H1 (cell line): Measurements from ENCODE around the gene ANKRD53. TPM values are rescaled to one million over a fixed set of nuclear protein-coding genes. Genes with fewer than 3 reads are reported as not detected.

Experiments used
- CEBPB ChIP-seq: IDR thresholded peaks from 2 replicates; pipeline ENCODE4 v1.6.1; 2012; ENCODE audit warnings: low read depth, low read length
- CREB1 ChIP-seq: IDR thresholded peaks from 2 replicates; pipeline ENCODE4 v1.6.1; 2012; ENCODE audit warnings: inconsistent platforms
- CTBP2 ChIP-seq: IDR thresholded peaks from 2 replicates; pipeline ENCODE4 v1.7.0; 2011; ENCODE audit warnings: borderline replicate concordance, mild to moderate bottlenecking, moderate library complexity, mixed read lengths, low read length; ENCODE audit not compliant: insufficient read depth, insufficient read length
- CTCF ChIP-seq, 3 experiments: IDR thresholded peaks; 1 replicate in 2 of 3; 2 replicates in 1 of 3; pipeline versions ENCODE4 v1.5.1 to v1.6.1; 2011; ENCODE audit warnings: low read length in 3 of 3, mild to moderate bottlenecking in 3 of 3, inconsistent platforms in 2 of 3, low read depth in 1 of 3, moderate library complexity in 1 of 3; ENCODE audit not compliant: insufficient read depth in 1 of 3; ENCODE audit errors: control extremely low read depth in 1 of 3
- EGR1 ChIP-seq: IDR thresholded peaks from 2 replicates; pipeline ENCODE4 v1.6.1; 2011; ENCODE audit warnings: low read depth, low read length, borderline replicate concordance
- EP300 ChIP-seq, 2 experiments: IDR thresholded peaks; 1 replicate in 1 of 2; 2 replicates in 1 of 2; pipeline ENCODE4 v1.6.1; 2011 to 2012; ENCODE audit warnings: low read depth in 2 of 2, low read length in 2 of 2, mild to moderate bottlenecking in 2 of 2, borderline replicate concordance in 1 of 2, inconsistent platforms in 1 of 2, moderate library complexity in 1 of 2
- JUN ChIP-seq: IDR thresholded peaks from 2 replicates; pipeline ENCODE4 v1.6.1; 2011; ENCODE audit warnings: low read depth, mild to moderate bottlenecking, improper control_type of control experiment, low read length
- SP4 ChIP-seq: IDR thresholded peaks from 2 replicates; pipeline ENCODE4 v1.6.1; 2012; ENCODE audit warnings: low read length, inconsistent platforms
- TAF7 ChIP-seq: optimal IDR thresholded peaks from 2 replicates; pipeline ENCODE3; 2011; ENCODE audit warnings: low read depth, mild to moderate bottlenecking, inconsistent platforms, low read length, moderate library complexity, borderline replicate concordance
- TCF12 ChIP-seq: IDR thresholded peaks from 2 replicates; pipeline ENCODE4 v1.6.1; 2011; ENCODE audit warnings: low read depth, mild to moderate bottlenecking, low read length
- polyA plus RNA-seq, 7 experiments: library from polyadenylated mRNA; depleted of rRNA in 3 of 7; stranded (reverse) in 5 of 7; unstranded in 2 of 7; fragments of >200 nt in 5 of 7; fragments of 200-250 nt in 2 of 7; gene quantifications; 1 replicate in 5 of 7; 2 replicates in 1 of 7; 4 replicates in 1 of 7; pipeline versions ENCODE4 v1.2.1 to v1.2.3, GENCODE V29; 2011 to 2013; ENCODE audit warnings: missing spikeins in 2 of 7, mixed read lengths in 2 of 7
- total RNA-seq: library from RNA; stranded (reverse); fragmentation: NEBNext Ultra II Directional; extraction: Animal tissue kit (Norgen Biotek cat#: 25700); gene quantifications from 2 replicates; pipeline ENCODE4 v1.2.1, GENCODE V29; 2021
- TF ChIP-seq, protein P1 (sequence below): IDR thresholded peaks from 2 replicates; pipeline ENCODE4 v1.6.1; 2012; ENCODE audit warnings: inconsistent platforms

The ANKRD53 gene
- total and polyA plus RNA-seq, 2 of the 8 experiments (the other 6 are each of a cell fraction or from before 2014, with no cell fraction given), result 0.39 to 0.70 TPM

DNA sequence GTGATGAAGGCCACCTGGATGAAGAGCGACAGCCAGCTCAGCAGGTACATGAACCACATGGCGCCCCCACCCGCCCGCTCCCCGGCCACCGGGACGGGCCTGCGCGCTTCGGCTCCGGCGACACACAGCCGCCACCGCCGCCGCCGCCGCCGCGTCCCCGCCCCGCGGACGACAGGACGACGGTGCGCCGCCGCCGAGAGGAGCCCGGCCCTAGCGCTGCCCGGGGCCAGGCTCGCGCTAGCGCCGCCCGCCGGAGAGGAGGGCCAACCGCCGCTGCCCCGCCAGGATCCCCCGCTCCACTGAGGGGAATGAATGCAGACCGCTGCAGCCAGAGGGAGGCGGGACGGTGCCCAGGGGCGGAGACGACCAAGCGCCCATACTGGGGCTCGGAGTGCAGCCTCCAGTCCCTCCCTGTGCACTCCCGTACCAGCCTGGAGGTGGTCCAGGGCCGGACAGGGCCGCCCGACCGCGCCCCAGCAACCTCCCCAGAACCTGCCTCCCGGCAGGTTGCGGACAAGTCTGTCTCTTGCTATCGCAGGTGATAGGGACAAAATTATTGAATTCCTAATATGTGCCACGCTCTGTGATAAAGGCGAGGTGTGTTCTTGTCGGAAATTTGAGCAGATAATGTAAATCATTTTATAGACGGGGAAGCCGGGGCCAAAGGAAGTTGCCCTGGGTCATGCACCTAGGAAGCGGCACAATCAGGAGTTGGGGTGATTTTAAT is 16.4 kb downstream of the ANKRD53 start, which contains the start of gene TEX261 (continued):
- TF ChIP-seq CTCF (IDR thresholded peaks at IDR 0.05; ENCODE audit: control extremely low read depth in 1 of 3, insufficient read depth in 1 of 3, low read depth in 1 of 3, low read length in 3 of 3) (peak; percentile 77 to 86 (median 85)), EGR1 (peak; percentile 60; the same call in 1 of the 2 replicates), SP4 (peak; percentile 15; the same call in 1 of the 2 replicates), CTBP2 (no peak), TAF7 (peak; percentile 39), CEBPB (no peak), CREB1 (peak; percentile 18; the same call in 1 of the 2 replicates), EP300 (IDR thresholded peaks at IDR 0.05; ENCODE audit: borderline replicate concordance in 1 of 2, low read depth in 2 of 2, low read length in 2 of 2) (peak in 1 of 2 experiments; percentile 54; a peak in 1 of 3 replicates), TCF12 (no peak), JUN (no peak)
- TF ChIP-seq, protein P1, sequence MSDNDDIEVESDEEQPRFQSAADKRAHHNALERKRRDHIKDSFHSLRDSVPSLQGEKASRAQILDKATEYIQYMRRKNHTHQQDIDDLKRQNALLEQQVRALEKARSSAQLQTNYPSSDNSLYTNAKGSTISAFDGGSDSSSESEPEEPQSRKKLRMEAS, result peak; percentile 47; the same call in 1 of the 2 replicates
